Measurements from ENCODE around the gene CFAP74.

CFAP74 gene

DNA sequence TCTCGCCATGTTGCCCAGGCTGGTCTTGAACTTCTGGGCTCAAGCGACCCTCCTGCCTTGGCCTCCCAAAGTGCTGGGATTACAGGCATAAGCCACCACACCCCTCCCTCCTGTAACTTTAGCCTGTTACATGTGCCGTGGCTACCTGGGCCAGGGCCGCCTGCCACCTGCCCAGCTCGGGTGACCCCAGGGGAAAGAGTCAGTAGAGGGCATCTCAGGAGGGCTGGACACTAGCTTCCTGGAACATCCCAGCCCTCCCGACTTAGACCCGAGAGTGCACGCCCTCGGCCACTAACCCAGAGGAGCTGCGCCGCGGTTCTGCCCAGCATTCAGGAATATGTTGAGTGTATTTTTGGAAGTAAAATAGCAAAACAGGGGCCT, 44.1 kb downstream of the CFAP74 start:
- CTCF ChIA-PET = interaction anchor here (0.9 to 8.8 kb wide), 8 partner anchors 10 to 215 kb away, joined by 3 to 118 read pairs (median 13); no protein-coding TSS in a partner anchor

DNA sequence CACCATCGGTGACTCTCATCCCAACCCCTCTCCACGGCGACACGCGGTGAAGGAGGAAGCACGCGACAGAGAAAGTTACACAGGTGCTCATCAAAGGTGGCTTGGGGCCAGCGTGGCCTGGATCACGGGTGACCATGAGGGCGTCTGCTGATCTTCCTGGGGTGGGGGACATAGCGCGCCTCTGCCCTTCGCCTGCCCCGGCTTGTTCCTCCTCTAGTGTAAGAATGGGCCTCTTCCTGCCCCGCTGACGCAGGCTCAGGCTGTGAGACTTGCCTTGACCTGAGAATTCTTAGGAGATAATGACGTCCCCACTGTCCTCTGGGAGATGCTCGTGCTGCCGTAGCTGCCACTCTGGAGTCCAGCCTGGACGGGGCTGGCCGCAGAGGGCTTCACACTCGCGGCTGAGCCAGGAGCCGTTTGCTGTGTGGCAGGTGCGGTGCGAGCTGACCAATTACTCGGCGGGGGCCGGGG, 45.5 kb downstream of the CFAP74 start:
- ChIA-PET POLR2A (interaction anchor here (0.6 kb wide), 1 partner anchor 48 kb away, joined by 3 read pairs; no protein-coding TSS in a partner anchor), CTCF (interaction anchor here (3.4 to 8.8 kb wide), 3 partner anchors 14 to 217 kb away, joined by 15 to 118 read pairs (median 34); no protein-coding TSS in a partner anchor)
- H3K4me3 ChIP-seq (ENCODE audit: low read depth, low read length) = no peak overlapping the region
- H3K4me1 ChIP-seq (ENCODE audit: control insufficient read depth, insufficient read depth, low read length) = no peaks in the 10 kb centered on the region
- H3K27ac ChIP-seq (ENCODE audit: extremely low read depth, low read depth, low read length) = no peak overlapping the region
- no peaks in the 10 kb centered on the region for H3K36me3 ChIP-seq (ENCODE audit: control insufficient read depth in 2 of 2, insufficient read depth in 1 of 2, low read length in 2 of 2)
- H3K9me3 ChIP-seq (ENCODE audit: control insufficient read depth, insufficient read depth, low read depth, low read length) = no peaks in the 10 kb centered on the region
- TF ChIP-seq YY2 (tag by site-specific recombination; IDR thresholded peaks at IDR 0.05) = no peak
- TF ChIP-seq, protein P1, sequence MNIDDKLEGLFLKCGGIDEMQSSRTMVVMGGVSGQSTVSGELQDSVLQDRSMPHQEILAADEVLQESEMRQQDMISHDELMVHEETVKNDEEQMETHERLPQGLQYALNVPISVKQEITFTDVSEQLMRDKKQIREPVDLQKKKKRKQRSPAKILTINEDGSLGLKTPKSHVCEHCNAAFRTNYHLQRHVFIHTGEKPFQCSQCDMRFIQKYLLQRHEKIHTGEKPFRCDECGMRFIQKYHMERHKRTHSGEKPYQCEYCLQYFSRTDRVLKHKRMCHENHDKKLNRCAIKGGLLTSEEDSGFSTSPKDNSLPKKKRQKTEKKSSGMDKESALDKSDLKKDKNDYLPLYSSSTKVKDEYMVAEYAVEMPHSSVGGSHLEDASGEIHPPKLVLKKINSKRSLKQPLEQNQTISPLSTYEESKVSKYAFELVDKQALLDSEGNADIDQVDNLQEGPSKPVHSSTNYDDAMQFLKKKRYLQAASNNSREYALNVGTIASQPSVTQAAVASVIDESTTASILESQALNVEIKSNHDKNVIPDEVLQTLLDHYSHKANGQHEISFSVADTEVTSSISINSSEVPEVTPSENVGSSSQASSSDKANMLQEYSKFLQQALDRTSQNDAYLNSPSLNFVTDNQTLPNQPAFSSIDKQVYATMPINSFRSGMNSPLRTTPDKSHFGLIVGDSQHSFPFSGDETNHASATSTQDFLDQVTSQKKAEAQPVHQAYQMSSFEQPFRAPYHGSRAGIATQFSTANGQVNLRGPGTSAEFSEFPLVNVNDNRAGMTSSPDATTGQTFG (tag by site-specific recombination; IDR thresholded peaks at IDR 0.05; ENCODE audit: borderline replicate concordance) = no peak
- no peak for TF ChIP-seq ZNF202 (tag by site-specific recombination; IDR thresholded peaks at IDR 0.05; ENCODE audit: borderline replicate concordance)
- TF ChIP-seq ZNF777 (tag by site-specific recombination; IDR thresholded peaks at IDR 0.05; ENCODE audit: borderline replicate concordance) = no peak
- no peak for TF ChIP-seq ZNF830 (tag by site-specific recombination; IDR thresholded peaks at IDR 0.05; ENCODE audit: low read depth)
- TF ChIP-seq, protein P2, sequence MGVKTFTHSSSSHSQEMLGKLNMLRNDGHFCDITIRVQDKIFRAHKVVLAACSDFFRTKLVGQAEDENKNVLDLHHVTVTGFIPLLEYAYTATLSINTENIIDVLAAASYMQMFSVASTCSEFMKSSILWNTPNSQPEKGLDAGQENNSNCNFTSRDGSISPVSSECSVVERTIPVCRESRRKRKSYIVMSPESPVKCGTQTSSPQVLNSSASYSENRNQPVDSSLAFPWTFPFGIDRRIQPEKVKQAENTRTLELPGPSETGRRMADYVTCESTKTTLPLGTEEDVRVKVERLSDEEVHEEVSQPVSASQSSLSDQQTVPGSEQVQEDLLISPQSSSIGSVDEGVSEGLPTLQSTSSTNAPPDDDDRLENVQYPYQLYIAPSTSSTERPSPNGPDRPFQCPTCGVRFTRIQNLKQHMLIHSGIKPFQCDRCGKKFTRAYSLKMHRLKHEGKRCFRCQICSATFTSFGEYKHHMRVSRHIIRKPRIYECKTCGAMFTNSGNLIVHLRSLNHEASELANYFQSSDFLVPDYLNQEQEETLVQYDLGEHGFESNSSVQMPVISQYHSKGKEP (tag by site-specific recombination; IDR thresholded peaks at IDR 0.05) = no peak
- TF ChIP-seq ZNF140 (tag by site-specific recombination; IDR thresholded peaks at IDR 0.05) = no peak
- no peak for TF ChIP-seq ZNF350 (tag by site-specific recombination; IDR thresholded peaks at IDR 0.05)
- TF ChIP-seq, protein P3, sequence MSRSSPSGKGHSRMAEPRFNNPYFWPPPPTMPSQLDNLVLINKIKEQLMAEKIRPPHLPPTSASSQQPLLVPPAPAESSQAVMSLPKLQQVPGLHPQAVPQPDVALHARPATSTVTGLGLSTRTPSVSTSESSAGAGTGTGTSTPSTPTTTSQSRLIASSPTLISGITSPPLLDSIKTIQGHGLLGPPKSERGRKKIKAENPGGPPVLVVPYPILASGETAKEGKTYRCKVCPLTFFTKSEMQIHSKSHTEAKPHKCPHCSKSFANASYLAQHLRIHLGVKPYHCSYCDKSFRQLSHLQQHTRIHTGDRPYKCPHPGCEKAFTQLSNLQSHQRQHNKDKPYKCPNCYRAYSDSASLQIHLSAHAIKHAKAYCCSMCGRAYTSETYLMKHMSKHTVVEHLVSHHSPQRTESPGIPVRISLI (tag by site-specific recombination; IDR thresholded peaks at IDR 0.05) = no peak
- no peak for TF ChIP-seq ZNF558 (tag by site-specific recombination; IDR thresholded peaks at IDR 0.05)
- no peak for TF ChIP-seq ZNF138 (tag by site-specific recombination; IDR thresholded peaks at IDR 0.05; ENCODE audit: borderline replicate concordance)
- no peak for TF ChIP-seq ZNF311 (tag by site-specific recombination; IDR thresholded peaks at IDR 0.05; ENCODE audit: borderline replicate concordance)
- TF ChIP-seq ZNF776 (tag by site-specific recombination; IDR thresholded peaks at IDR 0.05; ENCODE audit: borderline replicate concordance) = no peak
- TF ChIP-seq REPIN1 (tag by site-specific recombination; IDR thresholded peaks at IDR 0.05; ENCODE audit: low read depth) = no peak
- no peak for TF ChIP-seq ZNF600 (tag by site-specific recombination; IDR thresholded peaks at IDR 0.05)

More for the DNA sequence above, 44.1 kb downstream of the CFAP74 start:
- no peak overlapping the region for H3K4me3 ChIP-seq (ENCODE audit: low read depth, low read length)
- POLR2A ChIA-PET = no interaction called here
- H3K9me3 ChIP-seq (ENCODE audit: control insufficient read depth, insufficient read depth, low read depth, low read length) = no peaks in the 10 kb centered on the region
- TF ChIP-seq, protein P4, sequence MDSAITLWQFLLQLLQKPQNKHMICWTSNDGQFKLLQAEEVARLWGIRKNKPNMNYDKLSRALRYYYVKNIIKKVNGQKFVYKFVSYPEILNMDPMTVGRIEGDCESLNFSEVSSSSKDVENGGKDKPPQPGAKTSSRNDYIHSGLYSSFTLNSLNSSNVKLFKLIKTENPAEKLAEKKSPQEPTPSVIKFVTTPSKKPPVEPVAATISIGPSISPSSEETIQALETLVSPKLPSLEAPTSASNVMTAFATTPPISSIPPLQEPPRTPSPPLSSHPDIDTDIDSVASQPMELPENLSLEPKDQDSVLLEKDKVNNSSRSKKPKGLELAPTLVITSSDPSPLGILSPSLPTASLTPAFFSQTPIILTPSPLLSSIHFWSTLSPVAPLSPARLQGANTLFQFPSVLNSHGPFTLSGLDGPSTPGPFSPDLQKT (IDR thresholded peaks at IDR 0.05; ENCODE audit: borderline replicate concordance, low read depth, low read length) = no peak
- TF ChIP-seq, protein P5, sequence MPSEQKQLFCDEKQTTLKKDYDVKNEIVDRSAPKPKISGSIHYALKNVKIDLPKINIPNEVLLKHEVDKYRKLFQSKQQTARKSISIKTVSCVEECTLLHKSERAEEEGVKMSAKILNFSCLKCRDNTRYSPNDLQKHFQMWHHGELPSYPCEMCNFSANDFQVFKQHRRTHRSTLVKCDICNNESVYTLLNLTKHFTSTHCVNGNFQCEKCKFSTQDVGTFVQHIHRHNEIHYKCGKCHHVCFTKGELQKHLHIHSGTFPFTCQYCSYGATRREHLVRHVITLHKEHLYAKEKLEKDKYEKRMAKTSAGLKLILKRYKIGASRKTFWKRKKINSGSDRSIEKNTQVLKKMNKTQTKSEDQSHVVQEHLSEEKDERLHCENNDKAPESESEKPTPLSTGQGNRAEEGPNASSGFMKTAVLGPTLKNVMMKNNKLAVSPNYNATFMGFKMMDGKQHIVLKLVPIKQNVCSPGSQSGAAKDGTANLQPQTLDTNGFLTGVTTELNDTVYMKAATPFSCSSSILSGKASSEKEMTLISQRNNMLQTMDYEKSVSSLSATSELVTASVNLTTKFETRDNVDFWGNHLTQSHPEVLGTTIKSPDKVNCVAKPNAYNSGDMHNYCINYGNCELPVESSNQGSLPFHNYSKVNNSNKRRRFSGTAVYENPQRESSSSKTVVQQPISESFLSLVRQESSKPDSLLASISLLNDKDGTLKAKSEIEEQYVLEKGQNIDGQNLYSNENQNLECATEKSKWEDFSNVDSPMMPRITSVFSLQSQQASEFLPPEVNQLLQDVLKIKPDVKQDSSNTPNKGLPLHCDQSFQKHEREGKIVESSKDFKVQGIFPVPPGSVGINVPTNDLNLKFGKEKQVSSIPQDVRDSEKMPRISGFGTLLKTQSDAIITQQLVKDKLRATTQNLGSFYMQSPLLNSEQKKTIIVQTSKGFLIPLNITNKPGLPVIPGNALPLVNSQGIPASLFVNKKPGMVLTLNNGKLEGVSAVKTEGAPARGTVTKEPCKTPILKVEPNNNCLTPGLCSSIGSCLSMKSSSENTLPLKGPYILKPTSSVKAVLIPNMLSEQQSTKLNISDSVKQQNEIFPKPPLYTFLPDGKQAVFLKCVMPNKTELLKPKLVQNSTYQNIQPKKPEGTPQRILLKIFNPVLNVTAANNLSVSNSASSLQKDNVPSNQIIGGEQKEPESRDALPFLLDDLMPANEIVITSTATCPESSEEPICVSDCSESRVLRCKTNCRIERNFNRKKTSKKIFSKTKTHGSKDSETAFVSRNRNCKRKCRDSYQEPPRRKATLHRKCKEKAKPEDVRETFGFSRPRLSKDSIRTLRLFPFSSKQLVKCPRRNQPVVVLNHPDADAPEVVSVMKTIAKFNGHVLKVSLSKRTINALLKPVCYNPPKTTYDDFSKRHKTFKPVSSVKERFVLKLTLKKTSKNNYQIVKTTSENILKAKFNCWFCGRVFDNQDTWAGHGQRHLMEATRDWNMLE (tag by site-specific recombination; conservative IDR thresholded peaks at IDR 0.05; ENCODE audit: low read depth) = no peak
- TF ChIP-seq ZNF792 (tag by site-specific recombination; IDR thresholded peaks at IDR 0.05) (no peak), ZNF777 (tag by site-specific recombination; IDR thresholded peaks at IDR 0.05; ENCODE audit: borderline replicate concordance) (no peak), ZNF610 (tag by site-specific recombination; IDR thresholded peaks at IDR 0.05; ENCODE audit: borderline replicate concordance) (no peak), ZNF19 (tag by site-specific recombination; IDR thresholded peaks at IDR 0.05; ENCODE audit: low read depth) (no peak), ZNF658 (tag by site-specific recombination; IDR thresholded peaks at IDR 0.05) (no peak), ZNF558 (tag by site-specific recombination; IDR thresholded peaks at IDR 0.05) (no peak), FEZF1 (tag by site-specific recombination; IDR thresholded peaks at IDR 0.05) (no peak), BCL11B (tag by site-specific recombination; IDR thresholded peaks at IDR 0.05; ENCODE audit: low read depth) (no peak)
- H3K4me1 ChIP-seq (ENCODE audit: control insufficient read depth, insufficient read depth, low read length) = no peaks in the 10 kb centered on the region
- H3K27ac ChIP-seq (ENCODE audit: extremely low read depth, low read depth, low read length) = no peak overlapping the region
- no peaks in the 10 kb centered on the region for H3K36me3 ChIP-seq (ENCODE audit: control insufficient read depth in 2 of 2, insufficient read depth in 1 of 2, low read length in 2 of 2)
